Parathyroid adenoma (tissue), 2 donors: ENCODE results near the gene NLGN1.

Experiments
- H2AFZ ChIP-seq: fragments of 300-600 bp; sonication (generic); one replicate; pipeline ENCODE4 v1.7.0; 2017; ENCODE audit warnings: antibody characterized with exemption, mild to moderate bottlenecking
- H3K27ac ChIP-seq: fragments of 300-600 bp; sonication (generic); one replicate; pipeline ENCODE4 v1.7.0; 2017
- H3K27me3 ChIP-seq: fragments of 300-600 bp; sonication (generic); one replicate; pipeline ENCODE4 v1.7.0; 2017; ENCODE audit warnings: low read length; ENCODE audit not compliant: control insufficient read depth, insufficient read depth
- H3K36me3 ChIP-seq: fragments of 300-600 bp; sonication (generic); one replicate; pipeline ENCODE4 v1.7.0; 2017; ENCODE audit warnings: low read length; ENCODE audit not compliant: control insufficient read depth, insufficient read depth
- H3K4me1 ChIP-seq: fragments of 300-600 bp; sonication (generic); one replicate; pipeline ENCODE4 v1.7.0; 2017; ENCODE audit warnings: control low read depth
- H3K4me2 ChIP-seq: fragments of 300-600 bp; sonication (generic); one replicate; pipeline ENCODE4 v1.7.0; 2017; ENCODE audit warnings: low read length
- H3K4me3 ChIP-seq: fragments of 300-600 bp; sonication (generic); one replicate; pipeline ENCODE4 v1.7.0; 2017; ENCODE audit warnings: low read depth, low read length
- H3K79me2 ChIP-seq: fragments of 300-600 bp; sonication (generic); one replicate; pipeline ENCODE4 v1.7.0; 2017; ENCODE audit warnings: control low read depth
- H3K9ac ChIP-seq: fragments of 300-600 bp; sonication (generic); one replicate; pipeline ENCODE4 v1.7.0; 2017; ENCODE audit warnings: mild to moderate bottlenecking
- H3K9me3 ChIP-seq: fragments of 300-600 bp; sonication (generic); one replicate; pipeline ENCODE4 v1.7.0; 2017; ENCODE audit warnings: low read length; ENCODE audit not compliant: control insufficient read depth
- CTCF ChIP-seq: fragments of 300-600 bp; sonication (generic); IDR thresholded peaks from one replicate; pipeline ENCODE4 v1.7.0; 2017; ENCODE audit warnings: antibody characterized with exemption, mild to moderate bottlenecking
- donor health status: primary hyperparathyroidism.

The NLGN1 gene

GRCh38 chr3:173938616-173939015, 541.1 kb downstream of the NLGN1 start:
- Histone ChIP-seq H3K4me2 (no peak overlapping the region), H3K27ac (no peak overlapping the region), H3K36me3 (no peaks in the 10 kb centered on the region), H2AFZ (no peak overlapping the region), H3K9ac (no peak overlapping the region), H3K9me3 (no peaks in the 10 kb centered on the region), H3K27me3 (no peaks in the 10 kb centered on the region), H3K4me1 (no peaks in the 10 kb centered on the region), H3K4me3 (no peak overlapping the region), H3K79me2 (no peaks in the 10 kb centered on the region)
- TF ChIP-seq CTCF: no peak

- H2AFZ ChIP-seq: no peak overlapping the region
- H3K4me3 ChIP-seq: no peak overlapping the region
- no peaks in the 10 kb centered on the region for H3K79me2 ChIP-seq
- no peaks in the 10 kb centered on the region for H3K36me3 ChIP-seq
- H3K4me1 ChIP-seq: no peaks in the 10 kb centered on the region
- no peak overlapping the region for H3K27ac ChIP-seq
- no peaks in the 10 kb centered on the region for H3K27me3 ChIP-seq
- no peak overlapping the region for H3K4me2 ChIP-seq
- no peak overlapping the region for H3K9ac ChIP-seq
- H3K9me3 ChIP-seq: no peaks in the 10 kb centered on the region
- no peak for TF ChIP-seq CTCF
These were observed 541.8 kb downstream of the NLGN1 start for GRCh38 chr3:173939331-173939730.

GRCh38 chr3:173943264-173943663, 545.7 kb downstream of the NLGN1 start:
- no peaks in the 10 kb centered on the region for H3K4me1 ChIP-seq
- H3K4me3 ChIP-seq: no peak overlapping the region
- H3K27me3 ChIP-seq: no peaks in the 10 kb centered on the region
- no peaks in the 10 kb centered on the region for H3K36me3 ChIP-seq
- no peaks in the 10 kb centered on the region for H3K79me2 ChIP-seq
- no peak overlapping the region for H3K4me2 ChIP-seq
- H3K9ac ChIP-seq: no peak overlapping the region
- no peaks in the 10 kb centered on the region for H3K9me3 ChIP-seq
- H3K27ac ChIP-seq: no peak overlapping the region
- no peak for TF ChIP-seq CTCF
- no peak overlapping the region for H2AFZ ChIP-seq

- no peaks in the 10 kb centered on the region for H3K79me2 ChIP-seq
- no peaks in the 10 kb centered on the region for H3K27me3 ChIP-seq
- no peak for TF ChIP-seq CTCF
- H3K4me3 ChIP-seq: no peak overlapping the region
- H3K27ac ChIP-seq: no peak overlapping the region
- no peaks in the 10 kb centered on the region for H3K36me3 ChIP-seq
- H3K4me1 ChIP-seq: no peaks in the 10 kb centered on the region
- no peak overlapping the region for H3K4me2 ChIP-seq
- no peak overlapping the region for H2AFZ ChIP-seq
- H3K9me3 ChIP-seq: no peaks in the 10 kb centered on the region
- H3K9ac ChIP-seq: no peak overlapping the region
These were observed 547.6 kb downstream of the NLGN1 start for GRCh38 chr3:173945170-173945569.

GRCh38 chr3:173945806-173946205, 548.3 kb downstream of the NLGN1 start:
- H3K36me3 ChIP-seq: no peaks in the 10 kb centered on the region
- no peak overlapping the region for H3K9ac ChIP-seq
- no peaks in the 10 kb centered on the region for H3K27me3 ChIP-seq
- H3K4me2 ChIP-seq: no peak overlapping the region
- no peaks in the 10 kb centered on the region for H3K79me2 ChIP-seq
- no peak overlapping the region for H2AFZ ChIP-seq
- TF ChIP-seq CTCF: no peak
- H3K9me3 ChIP-seq: no peaks in the 10 kb centered on the region
- no peak overlapping the region for H3K4me3 ChIP-seq
- H3K4me1 ChIP-seq: no peaks in the 10 kb centered on the region
- H3K27ac ChIP-seq: no peak overlapping the region
